Globus pallidus (tissue), 1 donor: Measurements from ENCODE around the gene MED27.

ENCODE experiments used
- DNase-seq: peaks from one replicate; pipeline ENCODE4 v3.0.0-alpha.2; 2015; ENCODE audit warnings: low spot score

Gene MED27

DNA sequence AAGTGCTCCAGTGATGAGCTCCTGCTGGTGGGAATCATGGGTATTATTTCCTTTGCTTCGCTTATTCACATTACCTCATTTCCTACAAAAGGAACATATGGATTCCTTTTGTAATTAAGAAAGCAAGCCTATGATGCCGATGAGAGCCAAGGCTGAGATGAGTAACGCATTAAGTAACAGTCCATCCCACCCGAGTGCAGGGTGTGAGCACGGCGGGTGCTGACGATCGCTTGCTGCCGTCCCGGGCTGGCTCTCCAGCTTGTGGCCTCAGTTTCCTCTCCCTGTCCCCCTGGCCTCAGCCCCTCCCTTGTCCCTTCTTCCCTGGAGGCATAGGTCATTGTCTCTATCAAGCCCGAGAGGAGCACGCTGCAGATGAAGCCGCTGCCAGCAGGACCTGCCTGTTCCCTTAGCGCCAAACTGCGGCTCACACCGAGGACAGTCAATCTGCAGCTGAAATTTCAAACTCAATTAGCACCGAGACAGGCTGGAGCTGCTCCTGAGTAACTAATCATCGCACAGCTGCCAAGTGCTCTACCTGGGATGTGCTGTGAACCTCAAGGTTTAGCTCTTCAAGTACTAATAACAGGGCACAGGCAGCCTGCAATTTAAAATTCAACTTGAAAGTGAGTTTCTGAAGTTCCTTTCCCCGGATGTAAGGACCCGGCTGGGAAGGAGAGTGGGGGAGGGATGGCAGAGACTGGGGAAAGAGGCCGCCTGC lies 224.6 kb downstream of the MED27 start:
- DNase-seq = no peak

DNA sequence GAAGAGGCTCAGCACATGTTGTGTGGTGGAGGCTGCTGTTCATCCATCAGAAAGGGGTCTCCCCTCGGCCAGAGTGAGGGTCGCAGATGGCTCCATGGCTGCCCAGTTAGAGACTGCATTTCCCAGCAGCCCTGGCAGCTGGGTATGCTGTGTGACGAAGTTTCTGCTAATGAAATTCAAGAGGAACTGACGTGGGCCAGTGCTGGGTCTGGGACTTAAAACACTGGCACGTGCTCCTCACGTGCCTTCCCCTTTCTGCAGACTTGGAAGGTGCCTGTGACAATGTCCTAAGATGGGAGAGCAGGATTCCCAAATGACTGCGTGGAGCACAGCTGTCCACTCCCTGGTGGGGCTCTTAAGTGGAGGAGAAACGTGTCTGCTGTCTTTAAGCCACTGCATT lies 225.3 kb downstream of the MED27 start:
- DNase-seq = no peak

DNA sequence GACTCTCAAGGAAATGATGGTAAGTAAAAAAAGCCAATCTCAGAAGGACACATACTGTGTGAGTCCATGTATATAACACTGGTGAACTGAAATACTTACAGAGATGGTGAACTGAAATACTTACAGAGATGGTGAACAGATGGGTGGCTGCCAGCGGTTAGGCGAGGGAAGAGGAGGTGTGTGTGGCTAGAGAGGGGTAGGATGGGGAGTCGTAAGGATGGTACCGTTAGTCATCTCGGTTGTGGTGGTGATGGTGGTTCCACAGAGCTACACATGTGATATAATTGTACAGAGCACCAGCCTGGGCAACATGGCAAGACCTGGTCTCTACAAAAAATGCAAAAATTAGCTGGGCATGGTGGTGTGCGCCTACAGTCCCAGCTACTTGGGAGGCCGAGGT lies 226.2 kb downstream of the MED27 start:
- DNase-seq = no peak

DNA sequence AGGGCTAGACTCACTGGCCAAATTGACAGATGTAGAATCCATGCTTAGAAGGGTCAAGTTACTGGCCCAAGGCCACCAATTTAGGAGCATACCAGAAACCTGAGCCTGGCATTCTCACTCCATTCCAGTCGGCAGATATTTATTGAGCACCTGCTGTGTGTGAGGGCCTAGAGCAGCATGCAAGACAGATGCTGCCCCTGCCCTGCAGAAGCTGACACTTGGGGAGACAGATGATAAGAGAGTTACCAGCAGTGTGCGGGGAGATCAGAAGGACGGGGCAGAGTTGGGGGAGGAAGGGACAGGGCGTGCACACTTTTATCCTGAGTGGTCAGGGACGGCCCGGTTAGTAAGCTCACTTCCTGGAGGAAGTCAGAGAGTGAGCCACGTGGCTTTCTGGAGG lies 228.3 kb downstream of the MED27 start:
- DNase-seq = no peak

DNA sequence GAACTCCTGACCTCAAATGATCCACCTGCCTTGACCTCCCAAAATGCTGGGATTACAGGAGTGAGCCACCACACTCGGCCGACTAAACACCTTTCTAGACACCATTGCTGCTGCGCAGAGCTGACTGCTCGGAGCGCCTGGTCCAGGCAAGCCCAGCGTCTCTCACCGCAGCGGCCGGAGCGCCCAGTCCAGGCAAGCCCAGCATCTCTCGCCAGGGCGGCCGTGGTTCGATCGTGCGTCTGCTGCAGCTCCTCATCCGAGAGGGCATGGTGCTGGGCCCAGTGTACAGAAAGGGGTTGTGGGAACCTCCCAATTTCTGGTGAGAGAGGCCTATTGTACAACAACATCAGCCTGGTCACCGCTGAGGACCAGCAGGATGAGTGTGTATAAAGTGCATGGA lies 230.3 kb downstream of the MED27 start:
- DNase-seq = no peak

DNA sequence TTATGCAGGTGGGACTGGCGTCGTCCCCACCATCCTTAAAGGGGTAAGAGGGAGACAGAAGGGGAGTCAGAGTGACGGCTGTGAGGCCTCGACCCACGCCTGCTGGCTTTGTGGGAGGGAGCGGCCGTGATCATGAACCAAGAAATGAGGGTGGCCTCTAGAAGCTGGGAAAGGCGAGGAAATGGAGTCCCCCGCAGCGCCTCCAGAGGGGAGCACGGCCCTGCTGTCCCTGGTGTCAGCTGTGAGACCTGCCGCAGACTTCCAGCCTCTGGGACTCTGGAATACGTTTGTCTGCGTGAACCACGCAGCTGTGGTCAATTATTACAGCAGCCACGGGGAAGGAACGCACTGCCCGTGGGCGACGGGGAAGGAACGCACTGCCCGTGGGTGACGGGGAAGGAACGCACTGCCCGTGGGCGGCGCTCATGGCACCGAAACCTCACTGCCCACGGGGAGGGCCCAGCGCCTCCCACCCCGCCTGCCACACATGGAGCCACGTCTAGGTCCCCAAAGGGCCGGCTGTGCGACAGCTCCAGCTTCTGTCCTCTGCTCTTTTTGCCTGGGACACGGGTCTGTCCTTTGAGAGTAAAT lies 231.0 kb downstream of the MED27 start:
- DNase-seq = no peak

DNA sequence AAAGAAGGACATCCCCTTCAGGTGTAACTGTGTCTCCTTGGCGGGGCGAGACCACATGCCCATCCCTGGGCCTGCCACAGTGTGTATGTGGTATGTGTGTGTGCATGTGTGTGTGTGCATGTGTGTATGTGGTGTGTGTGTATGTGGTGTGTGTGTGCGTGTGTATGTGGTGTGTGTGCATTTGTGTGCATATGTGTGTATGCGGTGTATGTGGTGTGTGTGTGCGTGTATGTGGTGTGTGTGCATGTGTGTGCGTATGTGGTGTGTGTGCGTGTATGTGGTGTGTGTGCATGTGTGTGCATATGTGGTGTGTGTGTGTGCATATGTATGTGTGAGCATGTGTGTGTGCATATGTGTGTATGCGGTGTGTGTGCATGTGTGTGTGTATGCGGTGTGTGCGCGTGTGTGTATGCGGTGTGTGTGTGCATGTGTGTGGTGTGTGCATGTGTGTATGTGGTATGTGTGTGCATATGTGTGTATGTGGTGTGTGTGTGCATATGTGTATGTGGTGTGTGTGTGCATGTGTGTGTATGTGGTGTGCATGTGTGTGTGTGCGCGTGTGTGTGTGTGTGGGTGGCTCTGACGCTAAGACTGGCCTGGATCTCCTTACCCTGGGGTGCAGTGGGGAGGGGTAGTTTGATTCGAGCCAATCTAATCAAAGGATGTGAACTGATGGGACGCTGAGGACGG lies 231.9 kb downstream of the MED27 start:
- DNase-seq = no peak

DNA sequence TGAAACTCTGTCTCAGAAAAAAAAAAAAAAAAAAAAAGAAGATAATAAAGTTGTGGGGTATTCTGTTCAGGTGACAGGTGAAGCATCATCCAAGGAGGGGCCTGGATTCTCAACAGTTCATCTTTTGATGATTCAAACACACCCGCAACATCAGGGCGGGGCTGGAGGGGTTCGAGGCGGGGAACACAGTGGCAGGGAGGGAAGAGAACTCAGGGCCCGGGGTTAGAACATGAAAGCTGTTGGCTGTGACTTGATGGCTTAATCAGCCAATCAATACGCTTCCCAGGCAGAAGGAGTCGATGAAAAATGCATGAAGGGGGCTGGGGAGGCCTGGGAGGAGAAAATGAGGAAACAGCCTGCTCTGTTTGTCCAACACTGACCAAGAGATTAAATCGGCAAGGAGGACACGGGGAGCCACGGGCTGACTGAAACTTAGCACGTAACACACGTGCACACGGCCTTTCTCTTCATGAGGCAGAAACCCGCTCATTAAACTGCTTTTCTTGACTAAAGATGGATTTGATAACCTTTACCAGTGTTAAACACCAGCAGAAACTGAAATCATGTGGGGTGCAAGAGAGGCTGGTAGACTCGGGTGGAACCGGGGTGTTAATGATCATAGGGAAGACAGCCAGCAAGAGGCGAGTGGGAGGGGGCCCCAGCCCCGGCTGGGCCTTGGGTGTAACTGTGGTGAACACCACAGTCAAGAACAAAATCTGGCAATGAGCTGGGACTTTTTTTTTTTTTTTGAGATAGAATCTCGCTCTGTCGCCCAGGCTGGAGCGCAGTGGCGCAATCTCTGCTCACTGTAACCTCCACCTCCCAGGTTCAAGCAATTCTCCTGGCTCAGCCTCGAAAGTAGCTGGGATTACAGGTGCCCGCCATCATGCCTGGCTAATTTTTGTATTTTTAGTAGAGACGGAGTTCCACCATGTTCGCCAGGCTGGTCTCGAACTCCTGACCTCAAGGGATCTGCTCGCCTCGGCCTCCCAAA lies 234.1 kb downstream of the MED27 start:
- no peak for DNase-seq

DNA sequence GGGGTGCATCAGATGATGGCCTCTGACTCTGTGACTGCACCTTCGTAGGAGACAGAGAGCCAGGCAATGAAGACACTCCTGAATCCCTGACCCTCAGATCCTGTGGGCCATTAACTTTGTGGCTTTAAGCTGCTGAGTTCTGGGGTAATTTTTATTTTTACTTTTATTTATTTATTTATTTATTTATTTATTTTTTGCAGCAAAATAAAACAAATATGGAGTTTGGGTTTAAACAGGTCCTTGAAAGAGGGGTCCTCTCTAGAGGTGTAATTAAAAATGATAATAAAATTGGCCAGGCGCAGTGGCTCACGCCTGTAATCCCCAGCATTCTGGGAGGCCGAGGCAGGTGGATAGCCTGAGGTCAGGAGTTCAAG lies 234.9 kb downstream of the MED27 start:
- no peak for DNase-seq

DNA sequence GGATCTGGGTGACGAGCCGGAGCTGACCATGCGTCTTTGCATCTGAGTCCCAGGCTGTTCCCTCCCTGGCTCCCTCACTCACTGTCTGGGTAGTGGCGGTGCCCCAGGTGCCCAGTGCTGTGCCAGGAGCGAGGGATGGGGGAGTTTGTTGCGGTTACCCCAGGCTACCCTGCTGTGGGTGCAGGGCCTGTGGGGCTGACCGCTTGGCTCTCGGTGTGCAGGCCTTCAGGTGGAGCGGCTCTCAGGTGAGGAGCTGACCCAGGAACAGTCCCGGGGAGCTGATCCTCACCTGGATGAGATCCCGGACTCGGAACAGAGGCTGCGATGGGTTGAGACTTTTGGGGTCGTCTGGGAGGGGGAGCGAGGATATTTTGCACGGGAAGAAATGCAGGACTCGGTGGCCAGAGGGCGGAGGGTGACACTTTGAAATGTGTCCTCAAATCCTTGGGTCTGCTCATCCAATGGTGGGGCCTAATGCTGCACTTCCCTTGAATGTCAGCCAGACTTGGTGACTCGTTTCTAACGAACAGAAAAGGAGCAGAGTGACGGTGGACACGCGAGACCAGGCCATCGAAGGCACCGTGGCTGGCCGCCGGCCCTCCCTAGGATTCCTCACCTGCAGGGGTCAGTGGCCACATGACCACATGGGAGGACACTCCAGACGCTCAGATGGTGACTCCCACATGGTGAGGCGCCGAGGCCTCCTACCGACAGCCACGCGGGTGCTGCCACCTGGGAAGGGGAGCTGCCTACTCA lies 235.5 kb downstream of the MED27 start:
- no peak for DNase-seq

DNA sequence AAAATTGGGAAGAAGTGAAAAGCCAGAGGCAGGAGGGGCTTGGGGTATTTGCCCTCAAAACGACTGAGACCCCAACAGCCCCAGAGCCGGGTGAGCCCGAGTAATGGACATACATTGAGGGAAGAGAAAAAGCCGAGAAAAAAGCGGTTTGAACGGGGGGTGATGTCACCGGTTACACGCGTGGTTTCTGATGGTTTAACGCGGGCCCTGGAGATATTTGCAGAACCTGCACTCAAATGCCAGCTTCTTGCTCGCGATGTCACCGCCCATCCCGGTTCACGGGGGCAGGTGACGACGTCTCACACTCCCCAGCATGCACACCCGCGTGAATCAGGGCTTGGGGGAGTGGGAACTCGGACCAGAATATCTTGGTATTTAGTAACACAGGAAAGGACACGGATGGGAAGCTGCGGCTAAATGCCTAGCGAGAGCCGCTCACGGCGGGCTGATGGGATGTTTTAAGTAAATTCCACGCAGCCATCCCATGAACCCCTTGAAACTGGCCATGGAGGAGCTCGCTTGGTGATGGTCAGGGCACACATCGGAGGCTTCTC lies 237.8 kb downstream of the MED27 start:
- no peak for DNase-seq

DNA sequence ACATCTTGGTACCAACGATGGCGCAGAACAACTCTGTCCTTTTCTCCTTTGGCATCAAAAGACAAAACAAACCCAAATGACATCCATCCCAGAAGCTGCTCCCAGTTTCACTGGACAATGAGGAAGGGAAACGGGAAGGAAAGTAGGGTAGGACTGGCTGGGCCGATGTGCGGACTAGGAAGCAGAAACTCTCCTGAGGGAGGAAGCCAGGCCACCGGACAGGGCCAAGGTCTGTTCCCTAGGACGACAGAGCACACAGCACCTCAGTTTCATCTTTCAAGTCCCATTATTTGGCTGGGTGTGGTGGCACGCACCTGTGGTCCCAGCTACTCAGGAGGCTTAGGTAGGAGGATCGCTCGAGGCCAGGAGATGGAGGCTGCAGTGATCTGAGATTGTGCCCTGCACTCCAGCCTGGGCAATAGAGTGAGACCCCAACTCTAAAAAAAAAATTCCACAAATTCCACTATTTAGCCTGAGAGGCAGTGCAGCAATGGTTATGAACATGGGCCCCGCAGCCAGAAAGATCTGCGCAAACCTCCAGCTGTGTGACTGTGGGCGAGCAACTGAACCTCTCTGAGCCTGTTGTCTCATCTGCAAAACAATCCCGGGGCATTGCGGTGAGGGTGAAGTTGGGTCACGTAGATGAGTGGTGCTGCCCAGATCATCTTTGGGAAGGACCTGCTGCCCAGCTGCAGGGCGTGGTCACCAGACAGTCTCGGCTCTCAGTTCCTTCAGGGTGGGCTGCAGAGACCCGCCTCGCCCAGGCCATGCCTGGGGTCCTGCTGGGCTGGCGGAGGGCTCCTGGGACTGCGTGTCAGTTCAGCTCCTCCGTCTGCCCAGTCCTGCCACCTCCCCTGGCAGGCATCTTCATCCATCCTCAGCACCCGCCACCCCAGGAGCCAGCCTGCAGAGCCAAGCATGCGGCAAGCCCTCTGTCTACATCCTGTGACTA lies 238.6 kb downstream of the MED27 start:
- no peak for DNase-seq

DNA sequence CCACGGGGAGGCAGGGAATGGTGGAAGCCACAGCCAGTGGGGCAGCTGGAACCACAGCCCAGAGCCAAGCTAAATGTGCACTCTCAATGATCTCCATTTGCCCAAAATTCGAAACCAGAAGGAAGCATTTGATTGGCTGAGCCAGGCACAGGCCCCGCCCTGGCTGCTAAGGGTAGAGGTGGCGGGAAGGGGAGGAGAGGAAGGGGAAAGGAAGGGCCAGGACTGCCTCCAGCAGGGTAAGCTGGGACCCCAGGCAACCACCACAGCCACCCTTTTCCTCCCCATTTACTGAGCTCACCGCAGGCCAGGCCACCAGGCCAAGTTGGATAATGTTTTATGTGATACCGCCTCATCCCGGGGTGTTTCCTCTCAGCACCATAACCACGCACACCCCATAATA lies 239.4 kb downstream of the MED27 start:
- no peak for DNase-seq

DNA sequence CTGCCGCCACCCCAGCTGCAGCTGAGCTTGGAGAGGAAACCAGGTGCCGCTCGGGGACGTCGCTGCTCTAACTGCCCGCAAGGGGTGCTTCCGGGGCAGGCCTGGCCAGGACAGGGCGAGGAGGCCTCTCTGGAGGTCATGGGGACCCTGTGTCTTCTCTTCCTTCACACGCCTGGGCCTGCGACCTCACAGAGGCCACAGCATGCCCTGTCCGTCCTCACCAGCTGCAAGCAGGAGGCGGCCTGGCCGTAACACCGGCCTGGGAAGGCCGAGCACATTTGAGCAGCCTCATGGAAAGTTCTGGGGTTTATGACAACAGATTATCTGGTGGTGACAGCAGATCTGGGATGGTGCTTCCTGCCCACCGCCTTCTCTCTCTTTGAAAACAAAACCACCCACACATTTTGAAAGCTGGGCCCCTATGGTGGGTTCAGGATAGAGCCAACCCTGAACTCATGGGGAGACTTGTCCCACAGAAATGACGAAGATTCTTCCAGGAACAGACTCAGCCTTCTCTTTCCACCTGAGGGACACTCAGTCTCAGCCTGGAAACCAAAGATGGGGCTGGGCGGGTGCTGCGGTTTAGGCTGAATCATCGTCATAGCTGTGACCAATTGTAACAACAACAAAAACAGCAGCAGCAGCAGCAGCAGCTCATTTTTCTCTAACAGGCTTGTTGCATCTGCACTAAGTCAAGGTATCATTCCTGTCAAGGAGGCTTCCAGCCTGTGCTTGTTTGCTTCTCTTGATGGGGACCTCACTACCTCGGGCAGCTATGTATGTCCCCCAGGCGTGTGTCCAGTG lies 240.2 kb downstream of the MED27 start:
- DNase-seq = no peak

DNA sequence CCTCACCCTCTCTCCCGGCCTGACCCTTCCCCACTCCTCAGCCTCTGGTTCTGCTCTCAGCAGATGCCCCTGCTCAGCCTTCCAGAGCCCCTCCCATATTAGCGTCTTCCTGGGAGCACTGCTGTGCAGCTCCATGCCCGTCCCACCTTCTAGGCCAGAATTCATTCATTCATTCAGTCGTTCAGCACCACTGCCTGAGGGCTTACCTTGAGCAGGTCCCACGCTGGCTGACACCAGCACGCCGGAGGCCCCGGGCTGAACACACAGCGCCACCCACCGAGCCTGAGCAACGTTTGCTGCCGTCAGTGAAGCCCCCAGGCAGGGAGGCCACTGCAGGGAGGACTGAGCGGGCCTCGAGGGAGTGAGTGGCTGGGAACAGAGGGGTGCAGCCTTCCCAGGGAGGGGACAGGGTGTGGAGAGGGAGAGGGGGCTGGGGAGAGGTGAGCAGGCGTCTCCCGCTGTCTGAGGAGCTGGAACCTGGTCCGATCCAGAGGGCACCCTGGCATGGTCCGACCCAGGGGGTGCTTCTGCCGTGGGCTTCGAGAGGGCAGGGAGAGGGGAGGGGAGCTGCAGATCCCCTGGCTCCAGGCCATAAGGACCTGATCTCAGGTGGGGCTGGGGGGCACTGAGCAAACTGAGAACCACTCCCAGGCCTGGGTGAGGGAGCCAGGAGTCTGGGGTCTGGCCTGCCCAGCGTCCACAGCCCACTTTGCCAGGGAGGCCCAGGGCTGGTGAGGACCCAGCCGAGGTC lies 241.0 kb downstream of the MED27 start:
- DNase-seq = no peak

DNA sequence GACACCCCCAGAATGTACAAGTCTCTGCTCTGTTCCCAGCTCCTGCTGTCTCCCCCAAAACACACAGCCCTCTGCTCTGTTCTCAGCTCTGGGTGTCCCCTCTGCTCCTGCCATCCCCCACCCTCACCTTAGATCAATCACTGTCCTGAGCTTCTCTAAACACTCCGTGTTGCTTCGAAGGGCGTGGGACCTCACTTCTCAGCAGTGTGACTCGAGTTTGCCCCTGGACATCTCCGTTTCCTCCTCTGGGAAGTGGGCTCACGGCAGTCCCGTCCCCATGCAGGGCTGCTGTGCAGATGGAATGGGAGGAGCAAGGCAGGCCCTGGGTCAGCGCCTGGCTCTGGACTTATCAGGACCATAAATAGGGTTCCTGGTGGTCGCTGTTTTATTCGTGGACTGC lies 241.8 kb downstream of the MED27 start:
- DNase-seq = no peak

DNA sequence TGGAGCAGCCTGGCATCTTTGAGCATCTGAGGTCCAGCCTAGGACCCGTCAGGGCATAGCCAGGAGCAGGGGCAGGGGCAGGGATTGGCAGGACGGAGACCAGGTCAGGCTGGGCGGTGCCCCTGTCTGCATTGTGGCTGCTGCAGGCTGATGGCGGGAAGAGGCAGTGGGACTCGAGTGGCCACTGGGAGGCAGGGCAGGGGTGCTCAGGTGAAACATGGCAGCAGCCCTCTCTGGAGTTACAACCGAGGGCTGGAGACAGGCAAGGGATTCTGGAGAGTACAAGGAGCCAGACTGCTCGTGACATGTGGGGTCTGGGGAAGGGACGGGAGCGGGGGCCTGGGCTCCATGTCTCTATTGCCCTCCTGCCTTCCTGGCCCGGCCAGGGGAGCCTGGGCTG lies 242.4 kb downstream of the MED27 start:
- DNase-seq = no peak

DNA sequence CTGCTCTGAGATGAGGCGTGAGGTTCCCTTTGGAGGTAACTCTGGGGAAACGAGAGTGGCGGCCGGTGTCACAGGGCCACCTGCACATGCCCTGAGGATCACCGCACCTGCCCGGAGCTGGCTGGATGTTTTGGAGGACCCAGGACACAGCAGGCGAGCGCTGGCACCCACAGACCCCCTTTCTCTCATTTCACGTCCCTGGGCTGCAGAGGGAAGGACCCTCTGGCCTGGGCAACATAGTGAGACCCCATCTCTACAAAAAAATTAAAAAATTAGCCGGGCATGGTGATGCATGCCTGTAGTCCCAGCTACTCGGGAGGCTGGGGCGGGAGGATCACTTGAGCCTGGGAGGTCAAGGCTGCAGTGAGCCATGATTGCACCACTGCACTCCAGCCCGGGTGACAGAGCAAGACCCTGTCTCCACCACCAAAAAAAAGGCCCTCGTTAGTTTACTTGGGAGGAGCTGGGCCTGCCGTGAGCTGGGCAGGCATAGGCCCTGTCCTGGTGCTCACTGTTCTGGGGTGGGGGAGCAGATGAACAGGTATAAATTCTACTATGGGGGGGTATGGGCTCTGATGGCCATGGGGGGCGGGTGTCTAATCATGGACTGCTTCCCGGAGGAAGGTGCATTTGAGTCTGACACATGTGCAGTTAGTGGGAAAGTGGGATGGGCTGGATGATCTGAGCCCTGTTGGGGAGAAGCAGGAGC lies 242.9 kb downstream of the MED27 start:
- DNase-seq = no peak
